Stimulated activated CD4-positive, alpha-beta T cell treated with anti-CD3 and anti-CD28 coated beads, TNF-alpha, amount 100 ng/mL, for 24 hours (primary cell): ENCODE results near the gene SH3TC2.
"Not testable (repeated sequence)": the region's sequence is repeated elsewhere in the genome, so short reads cannot be mapped to it uniquely, and the experiment has no call there.

Source experiments
- DNase-seq, 3 experiments: peaks; one replicate each; pipeline ENCODE4 v3.0.0-alpha.2; 2020; ENCODE audit warnings: low read depth in 3 of 3

SH3TC2 gene

GRCh38 chr5:149063017-149063687 lies at the start of gene SH3TC2:
Gene SH3TC2, minus strand, starts transcription at chr5:149063062. Its CDS starts 40 bp downstream, at chr5:149063022.
- no peak for DNase-seq

- no peak for DNase-seq
These were observed 47.5 kb upstream of the SH3TC2 start for GRCh38 chr5:149110406-149110805.

- DNase-seq: no peak
These were observed 45.9 kb upstream of the SH3TC2 start for GRCh38 chr5:149108651-149109280.

- no peak for DNase-seq
These were observed 37.5 kb upstream of the SH3TC2 start for GRCh38 chr5:149100331-149100730.

- DNase-seq: no peak
These were observed 37.1 kb upstream of the SH3TC2 start for GRCh38 chr5:149099920-149100319.

- DNase-seq: no peak
These were observed 32.1 kb upstream of the SH3TC2 start for GRCh38 chr5:149094996-149095395.

GRCh38 chr5:149093625-149094024 lies 30.8 kb upstream of the SH3TC2 start:
- no peak for DNase-seq

GRCh38 chr5:149089796-149090195 lies 26.9 kb upstream of the SH3TC2 start:
- no peak for DNase-seq

- DNase-seq: no peak
These were observed 25.8 kb upstream of the SH3TC2 start for GRCh38 chr5:149088686-149089085.

GRCh38 chr5:149083846-149084245 lies 21.0 kb upstream of the SH3TC2 start:
- DNase-seq: no peak

- DNase-seq: no peak
These were observed 19.4 kb upstream of the SH3TC2 start for GRCh38 chr5:149082271-149082670.

- DNase-seq: no peak
These were observed 17.4 kb upstream of the SH3TC2 start for GRCh38 chr5:149080294-149080693.

GRCh38 chr5:149079883-149080282 lies 17.0 kb upstream of the SH3TC2 start:
- no peak for DNase-seq

GRCh38 chr5:149074071-149074470 lies 11.2 kb upstream of the SH3TC2 start:
- not testable (repeated sequence) for DNase-seq

GRCh38 chr5:149073213-149073612 lies 10.4 kb upstream of the SH3TC2 start:
- DNase-seq: no peak

- DNase-seq: no peak
These were observed 9.9 kb upstream of the SH3TC2 start for GRCh38 chr5:149072791-149073190.

- no peak for DNase-seq
These were observed 9.5 kb upstream of the SH3TC2 start for GRCh38 chr5:149072376-149072775.

- no peak for DNase-seq
These were observed 8.9 kb upstream of the SH3TC2 start for GRCh38 chr5:149071756-149072155.

GRCh38 chr5:149071216-149071615 lies 8.4 kb upstream of the SH3TC2 start:
- no peak for DNase-seq

GRCh38 chr5:149069711-149070110 lies 6.8 kb upstream of the SH3TC2 start:
- DNase-seq: no peak

- no peak for DNase-seq
These were observed 1.1 kb upstream of the SH3TC2 start for GRCh38 chr5:149063896-149064478.

GRCh38 chr5:149062371-149063016 lies 368 bp downstream of the SH3TC2 start:
- DNase-seq: no peak

GRCh38 chr5:149061341-149061740 lies 1.5 kb downstream of the SH3TC2 start:
- no peak for DNase-seq
